ENCODE data around the gene TSSK3.
"Not testable (repeated sequence)": the region's sequence is repeated elsewhere in the genome, so short reads cannot be mapped to it uniquely, and the experiment has no call there.

TSSK3 gene

DNA sequence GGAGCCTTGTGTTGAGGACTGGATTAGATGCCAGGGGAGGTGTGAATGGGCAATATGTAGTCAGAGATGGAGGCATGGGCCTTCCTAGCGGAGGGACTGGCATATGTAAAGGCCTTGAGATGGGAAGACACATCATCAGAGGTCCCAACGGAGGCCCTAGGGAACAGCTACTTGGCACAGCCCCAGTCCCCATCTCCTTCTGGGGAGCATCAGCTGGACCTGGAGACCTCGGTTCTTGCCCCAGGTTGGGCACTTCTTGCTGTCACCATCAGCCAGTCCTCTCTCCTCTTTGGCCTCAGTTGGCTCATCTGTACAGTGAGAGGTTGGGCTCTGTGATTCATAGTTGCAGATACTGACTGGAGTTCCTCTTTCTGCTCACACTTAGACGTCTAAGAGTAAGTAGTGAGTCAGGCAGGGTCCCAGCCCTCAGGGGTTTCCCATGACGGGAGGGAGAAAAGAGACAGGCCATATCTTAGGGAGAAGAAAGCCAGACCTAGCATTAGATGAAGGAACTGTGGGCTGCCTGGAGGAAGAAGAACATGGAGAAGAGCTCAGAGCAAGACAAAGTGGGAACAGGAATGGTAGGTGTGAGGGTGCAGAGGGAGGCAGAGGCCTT is 22.9 kb upstream of the TSSK3 start:
- DNase-seq: peak; percentile 17 to 70

GRCh38 chr1:32341186-32341757 is 21.1 kb upstream of the TSSK3 start:
- no peak for DNase-seq

DNA sequence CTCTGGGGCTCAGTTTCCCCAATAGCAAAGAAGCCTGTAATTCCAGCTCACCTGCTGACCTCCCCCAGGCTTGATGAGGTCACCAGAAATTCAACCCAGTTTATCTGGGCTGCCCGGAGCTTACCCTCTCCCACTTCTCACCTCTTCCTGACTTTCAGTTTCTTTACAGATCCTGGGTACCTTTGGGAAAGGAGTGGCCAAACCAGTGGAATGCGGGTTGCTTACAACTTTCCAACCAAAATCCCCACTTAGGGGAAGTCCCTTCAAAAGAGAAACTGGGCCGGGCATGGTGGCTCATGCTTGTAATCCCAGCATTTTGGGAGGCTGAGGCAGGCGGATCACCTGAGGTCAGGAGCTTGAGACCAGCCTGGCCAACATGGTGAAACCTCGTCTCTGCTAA is 20.4 kb upstream of the TSSK3 start:
- no peak for DNase-seq

DNA sequence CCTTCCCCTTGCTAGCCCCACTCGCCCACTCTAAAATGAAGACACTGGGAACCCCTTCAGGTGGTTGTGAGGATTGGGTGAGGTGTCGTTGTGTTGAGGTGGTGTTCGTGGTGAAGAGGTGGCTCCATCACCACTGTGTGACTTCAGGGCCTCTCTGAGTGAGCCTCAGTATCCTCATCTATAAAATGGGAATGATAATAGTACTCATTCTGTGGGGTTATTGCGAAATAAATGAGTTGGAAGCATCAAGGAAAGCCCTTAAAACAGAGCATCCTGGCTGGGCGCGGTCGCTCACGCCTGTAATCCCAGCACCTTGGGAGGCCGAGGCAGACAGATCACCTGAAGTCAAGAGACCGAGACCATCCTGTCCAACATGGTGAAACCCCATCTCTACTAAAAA is 19.6 kb upstream of the TSSK3 start:
- DNase-seq: no peak

DNA sequence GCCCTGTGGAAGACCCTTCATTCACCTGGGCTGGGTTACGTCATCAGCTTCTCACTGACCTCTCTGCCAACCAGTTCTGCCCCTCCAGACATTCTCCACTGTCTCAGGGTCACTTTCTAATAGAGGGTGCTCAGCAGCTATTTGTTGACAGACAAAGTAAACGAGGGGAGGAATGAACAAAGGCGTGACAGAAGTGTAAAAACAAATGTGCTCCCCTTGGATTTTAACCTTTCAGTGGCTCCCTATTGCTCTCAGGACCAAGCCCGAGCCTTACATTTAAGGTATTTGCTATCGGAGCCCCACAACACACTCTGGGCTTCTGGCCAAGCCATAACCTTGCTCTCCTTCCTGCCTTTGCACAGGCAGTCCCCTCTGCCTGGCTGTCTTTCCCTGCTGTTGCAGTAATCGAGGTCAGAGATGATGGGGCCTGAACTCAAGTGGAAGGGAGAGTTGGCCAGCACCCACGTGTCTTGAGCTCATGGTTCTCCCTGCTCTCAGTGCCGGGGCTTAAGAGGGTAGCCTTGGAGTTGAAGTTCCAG is 17.0 kb upstream of the TSSK3 start:
- peak in 1 of 2 donors; percentile 30 for DNase-seq

DNA sequence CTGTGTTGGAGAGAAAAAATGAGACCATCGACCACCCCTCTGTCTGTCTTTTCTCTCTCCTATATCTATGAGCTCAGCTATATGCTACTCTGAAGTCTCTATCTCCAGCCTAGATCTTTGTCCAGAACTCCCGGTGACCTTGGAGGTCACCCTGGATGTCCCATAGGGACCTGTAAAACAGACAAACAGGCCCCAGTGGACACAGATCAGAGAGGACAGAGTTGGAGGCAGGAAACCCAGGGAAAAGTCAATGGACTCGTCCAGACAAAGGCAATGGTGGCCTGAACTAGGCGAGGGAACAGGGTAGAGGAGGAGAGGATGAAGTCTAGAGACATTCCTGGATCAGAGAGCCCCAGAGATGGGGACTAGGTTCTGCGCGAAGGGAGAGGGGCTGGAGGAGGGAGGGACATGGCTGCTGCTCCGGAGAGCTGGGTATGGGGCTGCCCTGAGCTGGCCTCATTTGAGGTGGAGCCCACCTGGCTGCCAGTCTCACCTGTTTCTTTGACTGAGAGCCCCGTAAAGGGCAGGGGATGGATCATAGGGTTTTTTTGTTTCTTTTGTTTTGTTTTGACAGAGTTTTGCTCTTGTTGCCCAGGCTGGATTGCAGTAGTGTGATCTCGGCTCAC is 15.7 kb upstream of the TSSK3 start:
- DNase-seq: no peak

GRCh38 chr1:32349211-32349708 is 13.1 kb upstream of the TSSK3 start:
- DNase-seq: peak; percentile 4 to 12

DNA sequence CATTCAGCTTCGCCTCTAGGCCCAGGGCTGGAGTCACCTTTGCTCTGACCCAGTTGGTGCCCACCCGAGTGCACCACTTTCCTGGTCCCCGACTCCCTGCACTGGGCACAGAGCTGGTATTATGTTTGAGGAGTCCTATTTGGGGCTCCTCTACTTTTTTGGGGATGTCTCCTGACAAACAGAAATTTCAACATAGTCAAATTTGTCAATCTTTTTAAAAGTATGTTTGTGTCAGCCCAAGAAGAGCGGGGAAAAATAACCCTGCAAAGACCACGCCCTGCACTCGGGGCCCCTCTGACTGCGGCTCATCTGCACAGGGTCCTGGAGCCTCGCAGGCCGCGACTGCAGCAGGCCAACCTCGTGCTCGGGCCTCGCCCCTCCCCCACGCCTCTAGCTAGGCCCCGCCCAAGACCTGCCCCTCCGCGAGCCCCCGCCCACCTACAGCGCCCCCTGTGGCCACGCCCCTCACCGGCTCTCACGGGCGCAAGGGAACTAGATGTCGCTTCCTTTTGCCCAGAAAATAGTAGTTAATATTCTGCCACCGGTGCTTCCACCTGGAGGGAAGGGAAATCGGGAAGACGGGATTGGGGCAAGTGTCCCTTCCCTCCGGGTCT is 11.4 kb upstream of the TSSK3 start:
- DNase-seq: no peak

GRCh38 chr1:32351399-32352238 is 10.7 kb upstream of the TSSK3 start:
- peak; percentile 93 to 96 for DNase-seq

DNA sequence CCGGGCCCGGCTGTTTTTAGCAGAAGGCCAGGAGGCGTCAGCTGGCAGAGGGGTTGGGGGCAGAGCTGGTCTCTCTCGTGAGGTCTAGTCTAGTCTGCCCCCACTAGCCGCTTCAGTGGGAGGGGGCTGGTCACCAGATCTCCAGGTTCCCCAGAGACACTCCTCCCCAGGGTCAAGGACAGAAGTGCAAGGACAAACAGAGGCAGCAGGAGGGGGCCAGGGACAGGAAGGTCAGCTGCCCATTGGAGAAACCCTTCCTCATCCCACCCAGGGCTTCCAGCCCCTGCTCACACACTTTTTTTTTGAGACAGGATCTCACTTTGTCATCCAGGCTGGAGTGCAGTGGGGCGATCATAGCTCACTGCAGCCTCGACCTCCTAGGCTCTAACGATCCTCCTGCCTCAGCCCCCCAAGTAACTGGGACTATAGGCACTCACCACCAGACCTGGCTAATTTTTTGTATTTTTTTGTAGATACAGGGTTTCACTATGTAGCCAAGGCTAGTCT is 10.0 kb upstream of the TSSK3 start:
- DNase-seq: no peak

GRCh38 chr1:32352831-32353383 is 9.4 kb upstream of the TSSK3 start:
- DNase-seq: no peak

GRCh38 chr1:32353431-32353830 is 8.9 kb upstream of the TSSK3 start:
- DNase-seq: no peak

DNA sequence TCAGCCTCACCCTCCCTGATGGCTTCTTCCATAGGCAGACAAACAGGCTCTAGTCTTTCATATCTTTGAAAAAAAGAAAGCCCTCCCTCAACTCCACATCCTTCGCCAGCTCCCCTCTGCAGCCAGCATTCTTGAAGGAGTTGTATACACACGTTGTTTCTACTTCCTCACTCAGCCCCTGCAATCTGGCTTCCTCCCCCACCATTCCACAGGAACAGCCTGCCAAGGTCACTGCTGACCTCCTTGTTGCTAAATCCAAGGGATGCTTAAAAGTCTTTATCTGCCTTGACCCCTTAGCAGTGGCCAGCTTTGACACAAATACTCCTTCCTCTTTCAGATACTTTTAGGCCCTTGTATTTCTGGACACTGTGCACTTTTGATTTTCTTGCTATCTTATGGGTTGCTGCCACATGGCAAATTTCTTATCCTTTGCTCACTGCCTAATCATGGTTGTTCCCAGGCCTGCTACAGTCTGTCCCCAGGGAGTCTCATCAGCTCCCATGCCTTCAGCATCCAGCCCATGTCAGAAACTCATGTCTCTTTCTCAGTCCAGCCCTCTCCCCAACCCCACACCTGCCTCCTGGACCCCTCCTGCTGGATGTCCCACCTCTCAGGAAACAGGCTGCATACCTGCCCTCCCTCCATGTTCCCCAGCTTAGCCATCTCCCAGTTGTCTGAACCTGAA is 8.3 kb upstream of the TSSK3 start:
- no peak for DNase-seq

- not testable (repeated sequence) for DNase-seq
Measured at GRCh38 chr1:32355778-32356177, 6.6 kb upstream of the TSSK3 start.

- DNase-seq: no peak
Measured at GRCh38 chr1:32356478-32356877, 5.9 kb upstream of the TSSK3 start.

- DNase-seq: no peak
Measured at GRCh38 chr1:32357614-32358013, 4.7 kb upstream of the TSSK3 start.

DNA sequence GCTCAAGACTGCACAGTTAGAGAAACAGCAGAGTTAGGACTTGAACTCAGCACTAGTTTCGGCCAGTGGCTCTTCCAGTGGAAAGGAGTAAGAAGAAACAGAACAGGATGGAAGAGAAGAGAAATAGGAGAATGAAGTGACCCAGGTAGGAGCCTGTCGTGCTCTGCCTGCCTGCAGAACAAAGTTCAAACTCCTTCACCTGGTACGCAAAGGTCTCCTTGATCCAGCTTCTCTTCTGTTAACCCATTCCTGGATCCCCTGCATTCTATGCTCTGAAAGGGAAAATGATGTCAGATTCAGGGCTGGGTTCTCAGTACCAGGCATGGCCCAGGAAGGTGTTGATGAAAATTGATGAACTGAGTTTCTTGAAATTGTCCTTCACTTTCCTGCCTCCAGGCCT is 3.9 kb upstream of the TSSK3 start:
- DNase-seq: no peak

GRCh38 chr1:32361308-32361673 is 1.0 kb upstream of the TSSK3 start:
- DNase-seq: no peak

- peak; percentile 12 to 23 for DNase-seq
Measured at GRCh38 chr1:32361674-32362473, 465 bp upstream of the TSSK3 start.

DNA sequence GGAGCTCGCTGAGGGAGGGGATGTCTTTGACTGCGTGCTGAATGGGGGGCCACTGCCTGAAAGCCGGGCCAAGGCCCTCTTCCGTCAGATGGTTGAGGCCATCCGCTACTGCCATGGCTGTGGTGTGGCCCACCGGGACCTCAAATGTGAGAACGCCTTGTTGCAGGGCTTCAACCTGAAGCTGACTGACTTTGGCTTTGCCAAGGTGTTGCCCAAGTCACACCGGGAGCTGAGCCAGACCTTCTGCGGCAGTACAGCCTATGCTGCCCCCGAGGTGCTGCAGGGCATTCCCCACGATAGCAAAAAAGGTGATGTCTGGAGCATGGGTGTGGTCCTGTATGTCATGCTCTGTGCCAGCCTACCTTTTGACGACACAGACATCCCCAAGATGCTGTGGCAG is 1.4 kb downstream of the TSSK3 start:
- no peak for DNase-seq

GRCh38 chr1:32364836-32365235 is 2.5 kb downstream of the TSSK3 start:
- no peak for DNase-seq

All from CD4-positive, alpha-beta T cell treated with Interferon alpha-2 for 1 hour (primary cell).